ENCODE measurements around the gene MAML2.

Gene MAML2

GRCh38 chr11:96265220-96265737 is 77.7 kb downstream of the MAML2 start:
- no peak for DNase-seq

- DNase-seq, result no peak
Observed at GRCh38 chr11:96264364-96264763, 78.6 kb downstream of the MAML2 start.

- peak; percentile 92 to 94 for DNase-seq
Observed at GRCh38 chr11:96263238-96263763, 79.7 kb downstream of the MAML2 start.

GRCh38 chr11:96260532-96260931 is 82.5 kb downstream of the MAML2 start:
- peak; percentile 74 to 78 for DNase-seq

GRCh38 chr11:96260067-96260511 is 82.9 kb downstream of the MAML2 start:
- DNase-seq, result no peak

- DNase-seq, result no peak
Observed at GRCh38 chr11:96259134-96259830, 83.7 kb downstream of the MAML2 start.

GRCh38 chr11:96257972-96258934 is 84.7 kb downstream of the MAML2 start:
- DNase-seq, result no peak

- DNase-seq, result no peak
Observed at GRCh38 chr11:96257036-96257435, 86.0 kb downstream of the MAML2 start.

- peak in 1 of 2 donors; percentile 39 for DNase-seq
Observed at GRCh38 chr11:96256215-96257011, 86.6 kb downstream of the MAML2 start.

- DNase-seq, result peak; percentile 86 to 94
Observed at GRCh38 chr11:96254854-96255253, 88.1 kb downstream of the MAML2 start.

GRCh38 chr11:96254087-96254486 is 88.9 kb downstream of the MAML2 start:
- peak; percentile 60 to 76 for DNase-seq

GRCh38 chr11:96246718-96247552 is 96.1 kb downstream of the MAML2 start:
- DNase-seq, result peak; percentile 65 to 76

- peak; percentile 91 to 93 for DNase-seq
Observed at GRCh38 chr11:96242971-96243647, 99.9 kb downstream of the MAML2 start.

GRCh38 chr11:96242191-96242847 is 100.7 kb downstream of the MAML2 start:
- peak; percentile 85 to 92 for DNase-seq

GRCh38 chr11:96241331-96241841 is 101.6 kb downstream of the MAML2 start:
- DNase-seq, result peak in 1 of 2 donors; percentile 45

GRCh38 chr11:96238563-96239135 is 104.3 kb downstream of the MAML2 start:
- no peak for DNase-seq

- DNase-seq, result no peak
Observed at GRCh38 chr11:96237766-96238266, 105.2 kb downstream of the MAML2 start.

GRCh38 chr11:96235751-96236150 is 107.2 kb downstream of the MAML2 start:
- no peak for DNase-seq

- no peak for DNase-seq
Observed at GRCh38 chr11:96234866-96235441, 108.0 kb downstream of the MAML2 start.

Measured in inflammatory macrophage treated with lipopolysaccharide for 1 hour (primary cell).